WERI-Rb-1 (cell line): Measurements from ENCODE around the gene RAD51AP2.

Experiments used
- DNase-seq: peaks from one replicate; pipeline ENCODE4 v3.0.0-alpha.2; 2020
- H3K27ac ChIP-seq: fragments of 250-450 bp; sonication (Bioruptor Pico); 2 replicates; pipeline ENCODE4 v1.5.1; 2020; ENCODE audit warnings: mild to moderate bottlenecking, moderate library complexity
- H3K27me3 ChIP-seq: fragments of 250-450 bp; sonication (Bioruptor Pico); 2 replicates; pipeline ENCODE4 v1.5.1; 2021; ENCODE audit warnings: mild to moderate bottlenecking, low read depth, moderate library complexity; ENCODE audit not compliant: insufficient read depth, severe bottlenecking
- H3K36me3 ChIP-seq: fragments of 250-450 bp; sonication (Bioruptor Pico); 2 replicates; pipeline ENCODE4 v1.5.1; 2020; ENCODE audit warnings: mild to moderate bottlenecking, moderate library complexity
- H3K4me3 ChIP-seq: 2 replicates; pipeline ENCODE4 v1.5.1; 2011; ENCODE audit warnings: low read depth, mild to moderate bottlenecking, control low read depth, low read length
- H3K9me3 ChIP-seq: fragments of 250-450 bp; sonication (Bioruptor Pico); 2 replicates; pipeline ENCODE4 v1.5.1; 2021; ENCODE audit warnings: mild to moderate bottlenecking, moderate library complexity; ENCODE audit not compliant: severe bottlenecking
- TF ChIP-seq, protein P1 (sequence below): IDR thresholded peaks from 2 replicates; pipeline ENCODE4 v1.5.1; 2011; ENCODE audit warnings: low read depth, mild to moderate bottlenecking, control low read depth, inconsistent platforms, low read length

Gene RAD51AP2

GRCh38 chr2:17540093-17540812 lies 22.0 kb upstream of the RAD51AP2 start, which contains the start of gene VSNL1:
VSNL1 (plus strand) TSS chr2:17540696; CDS start chr2:17592075, 51,379 bp downstream.
- peak within 1 kb of the TSS; percentile 75 for H3K4me3 ChIP-seq
- TF ChIP-seq, protein P1, sequence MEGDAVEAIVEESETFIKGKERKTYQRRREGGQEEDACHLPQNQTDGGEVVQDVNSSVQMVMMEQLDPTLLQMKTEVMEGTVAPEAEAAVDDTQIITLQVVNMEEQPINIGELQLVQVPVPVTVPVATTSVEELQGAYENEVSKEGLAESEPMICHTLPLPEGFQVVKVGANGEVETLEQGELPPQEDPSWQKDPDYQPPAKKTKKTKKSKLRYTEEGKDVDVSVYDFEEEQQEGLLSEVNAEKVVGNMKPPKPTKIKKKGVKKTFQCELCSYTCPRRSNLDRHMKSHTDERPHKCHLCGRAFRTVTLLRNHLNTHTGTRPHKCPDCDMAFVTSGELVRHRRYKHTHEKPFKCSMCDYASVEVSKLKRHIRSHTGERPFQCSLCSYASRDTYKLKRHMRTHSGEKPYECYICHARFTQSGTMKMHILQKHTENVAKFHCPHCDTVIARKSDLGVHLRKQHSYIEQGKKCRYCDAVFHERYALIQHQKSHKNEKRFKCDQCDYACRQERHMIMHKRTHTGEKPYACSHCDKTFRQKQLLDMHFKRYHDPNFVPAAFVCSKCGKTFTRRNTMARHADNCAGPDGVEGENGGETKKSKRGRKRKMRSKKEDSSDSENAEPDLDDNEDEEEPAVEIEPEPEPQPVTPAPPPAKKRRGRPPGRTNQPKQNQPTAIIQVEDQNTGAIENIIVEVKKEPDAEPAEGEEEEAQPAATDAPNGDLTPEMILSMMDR = no peak
- H3K27me3 ChIP-seq = no peaks in the 10 kb centered on the region
- H3K27ac ChIP-seq = peak within 1 kb of the TSS; percentile 58
- H3K9me3 ChIP-seq = no peaks in the 10 kb centered on the region
- DNase-seq = peak; percentile 97
- no peaks in the 10 kb centered on the region for H3K36me3 ChIP-seq

GRCh38 chr2:17539611-17540092 lies 21.4 kb upstream of the RAD51AP2 start:
- Histone ChIP-seq H3K4me3 (peak overlapping the region; percentile 75), H3K9me3 (no peaks in the 10 kb centered on the region), H3K36me3 (no peaks in the 10 kb centered on the region), H3K27me3 (no peaks in the 10 kb centered on the region), H3K27ac (peak overlapping the region; percentile 58)
- DNase-seq = peak; percentile 19
- TF ChIP-seq, protein P1 = no peak

- Histone ChIP-seq H3K9me3 (no peaks in the 10 kb centered on the region), H3K27me3 (no peaks in the 10 kb centered on the region), H3K27ac (peak overlapping the region; percentile 59), H3K4me3 (peak overlapping the region; percentile 75), H3K36me3 (no peaks in the 10 kb centered on the region)
- TF ChIP-seq, protein P1 = 0 out of 2 replicates have a peak, but pooled peaks have one; percentile 1
- peak; percentile 77 for DNase-seq
These were observed 20.8 kb upstream of the RAD51AP2 start for GRCh38 chr2:17538844-17539554.

GRCh38 chr2:17538022-17538843 lies 20.0 kb upstream of the RAD51AP2 start:
- peak overlapping the region; percentile 75 for H3K4me3 ChIP-seq
- H3K27ac ChIP-seq = peak overlapping the region; percentile 59
- TF ChIP-seq, protein P1 = no peak
- no peaks in the 10 kb centered on the region for H3K27me3 ChIP-seq
- H3K9me3 ChIP-seq = no peaks in the 10 kb centered on the region
- no peaks in the 10 kb centered on the region for H3K36me3 ChIP-seq
- DNase-seq = peak; percentile 30

DNA sequence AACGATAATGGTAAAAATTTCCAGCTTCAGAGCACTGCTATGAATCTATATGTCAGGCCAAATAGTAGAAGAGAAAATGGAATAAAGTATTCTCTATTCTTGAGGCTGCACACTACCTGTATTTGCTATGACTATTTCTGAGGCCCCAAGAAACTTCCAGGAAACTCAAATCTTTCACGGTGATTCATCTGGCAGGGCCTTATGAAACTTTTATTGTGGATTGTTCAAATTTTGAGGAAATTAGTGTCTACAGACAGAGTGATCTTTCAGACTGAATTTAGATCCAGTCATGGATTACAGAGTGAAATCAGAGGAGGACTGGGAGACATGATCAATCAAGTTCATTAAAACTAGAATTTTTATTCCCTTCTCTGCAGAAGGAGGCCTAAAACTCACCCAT lies 18.2 kb upstream of the RAD51AP2 start:
- H3K4me3 ChIP-seq = no peak overlapping the region
- no peak overlapping the region for H3K27ac ChIP-seq
- no peak for DNase-seq
- TF ChIP-seq, protein P1 = no peak
- no peaks in the 10 kb centered on the region for H3K36me3 ChIP-seq
- no peaks in the 10 kb centered on the region for H3K27me3 ChIP-seq
- no peaks in the 10 kb centered on the region for H3K9me3 ChIP-seq
